MM.1S (cell line): ENCODE results near the gene PTPRA.
"Not testable (repeated sequence)": the region's sequence is repeated elsewhere in the genome, so short reads cannot be mapped to it uniquely, and the experiment has no call there.

Source experiments
- DNase-seq: peaks from one replicate; pipeline ENCODE4 v3.0.0-alpha.2; 2015
- H2AFZ ChIP-seq: fragments of 300-600 bp; sonication (generic); 2 replicates; pipeline ENCODE4 v1.6.0; 2016; ENCODE audit warnings: antibody characterized with exemption, low read length
- H3F3A ChIP-seq: fragments of 300-600 bp; sonication (generic); 2 replicates; pipeline ENCODE4 v1.6.1; 2016; ENCODE audit warnings: mild to moderate bottlenecking, antibody characterized with exemption, low read length, moderate library complexity, mixed read lengths; ENCODE audit not compliant: insufficient read depth
- H3K27ac ChIP-seq: fragments of 300-600 bp; sonication (generic); 2 replicates; pipeline ENCODE4 v1.5.1; 2016; ENCODE audit warnings: mild to moderate bottlenecking, low read length
- H3K27me3 ChIP-seq: fragments of 300-600 bp; sonication (generic); replicated peaks from 2 replicates; pipeline ENCODE4 v1.6.0; 2016; ENCODE audit warnings: low read length; ENCODE audit not compliant: insufficient read depth
- H3K36me3 ChIP-seq: fragments of 300-600 bp; sonication (generic); replicated peaks from 2 replicates; pipeline ENCODE4 v1.6.1; 2016; ENCODE audit warnings: mild to moderate bottlenecking, low read length, mixed read lengths; ENCODE audit not compliant: insufficient read depth
- H3K4me1 ChIP-seq: fragments of 300-600 bp; sonication (generic); 2 replicates; pipeline ENCODE4 v1.6.1; 2016; ENCODE audit warnings: low read length, mixed read lengths
- H3K4me2 ChIP-seq: fragments of 300-600 bp; sonication (generic); 2 replicates; pipeline ENCODE4 v1.6.0; 2016; ENCODE audit warnings: low read depth, low read length
- H3K4me3 ChIP-seq: fragments of 300-600 bp; sonication (generic); 2 replicates; pipeline ENCODE4 v1.5.1; 2016; ENCODE audit warnings: low read length, mixed read lengths
- H3K79me2 ChIP-seq: fragments of 300-600 bp; sonication (generic); 2 replicates; pipeline ENCODE4 v1.6.1; 2016; ENCODE audit warnings: mixed run types, low read length, mixed read lengths
- H3K9ac ChIP-seq: fragments of 300-600 bp; sonication (generic); 2 replicates; pipeline ENCODE4 v1.6.1; 2016; ENCODE audit warnings: low read length, mixed read lengths
- H3K9me2 ChIP-seq: fragments of 300-600 bp; sonication (generic); replicated peaks from 2 replicates; pipeline ENCODE4 v1.6.1; 2016; ENCODE audit warnings: mild to moderate bottlenecking, low read length, mixed read lengths; ENCODE audit not compliant: insufficient read depth
- H3K9me3 ChIP-seq: fragments of 300-600 bp; sonication (generic); replicated peaks from 2 replicates; pipeline ENCODE4 v1.6.1; 2016; ENCODE audit warnings: mild to moderate bottlenecking, low read length, mixed read lengths; ENCODE audit not compliant: insufficient read depth
- H4K20me1 ChIP-seq: fragments of 300-600 bp; sonication (generic); 2 replicates; pipeline ENCODE4 v1.6.1; 2016; ENCODE audit warnings: mild to moderate bottlenecking, low read length, moderate library complexity, mixed read lengths; ENCODE audit not compliant: insufficient read depth
- EZH2 ChIP-seq: fragments of 300-600 bp; sonication (generic); optimal IDR thresholded peaks from 2 replicates; pipeline ENCODE3; 2017; ENCODE audit warnings: low read depth, mild to moderate bottlenecking, antibody characterized with exemption, low read length, mixed read lengths
- EZH2phosphoT487 ChIP-seq: fragments of 300-600 bp; sonication (generic); IDR thresholded peaks from 2 replicates; pipeline ENCODE4 v1.6.1; 2018; ENCODE audit warnings: antibody characterized with exemption, low read length
- TF ChIP-seq, protein P1 (sequence below): fragments of 300-600 bp; sonication (generic); IDR thresholded peaks from 2 replicates; pipeline ENCODE4 v1.5.1; 2016; ENCODE audit warnings: antibody characterized with exemption, low read length, mixed read lengths

Gene PTPRA

DNA sequence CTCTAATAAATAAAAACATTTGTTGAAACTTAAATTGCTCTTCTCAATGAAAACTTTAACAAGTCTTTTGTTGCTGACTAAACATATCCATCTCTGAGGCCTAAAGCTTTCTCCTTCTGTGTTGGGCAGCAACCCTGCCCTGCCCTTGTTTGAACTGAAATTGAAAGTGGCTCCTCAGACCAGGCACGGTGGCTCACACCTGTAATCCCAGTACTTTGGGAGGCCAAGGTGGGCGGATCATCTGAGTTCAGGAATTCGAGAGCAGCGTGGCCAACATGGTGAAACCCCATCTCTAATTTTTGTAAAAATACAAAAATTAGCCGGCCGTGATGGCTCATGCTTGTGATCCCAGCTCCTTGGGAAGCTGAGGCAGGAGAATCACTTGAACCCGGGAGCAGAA is 140.9 kb downstream of the PTPRA start:
- Histone ChIP-seq H3K9ac (no peak overlapping the region), H3K9me3 (no peaks in the 10 kb centered on the region)

DNA sequence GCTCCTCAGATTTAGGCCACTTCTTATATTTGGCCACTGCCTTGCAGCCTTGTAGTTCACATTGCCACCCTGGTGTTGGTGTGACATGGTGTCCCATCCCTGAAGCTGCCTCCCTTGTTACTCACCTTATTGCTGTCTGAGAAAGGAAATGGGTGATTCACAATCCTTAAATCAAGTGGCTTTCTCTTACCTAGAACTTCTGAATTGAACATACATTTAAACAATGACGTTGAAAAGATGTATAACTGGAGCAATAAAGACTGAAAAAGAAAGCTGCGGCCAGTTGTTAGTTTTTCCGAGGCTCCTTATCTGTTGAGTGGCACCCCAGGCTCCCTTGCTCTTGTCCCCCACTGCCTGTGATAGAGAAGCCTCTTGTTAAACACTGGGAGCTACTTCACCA is 141.4 kb downstream of the PTPRA start:
- no peak overlapping the region for H3K9ac ChIP-seq
- TF ChIP-seq, protein P1, sequence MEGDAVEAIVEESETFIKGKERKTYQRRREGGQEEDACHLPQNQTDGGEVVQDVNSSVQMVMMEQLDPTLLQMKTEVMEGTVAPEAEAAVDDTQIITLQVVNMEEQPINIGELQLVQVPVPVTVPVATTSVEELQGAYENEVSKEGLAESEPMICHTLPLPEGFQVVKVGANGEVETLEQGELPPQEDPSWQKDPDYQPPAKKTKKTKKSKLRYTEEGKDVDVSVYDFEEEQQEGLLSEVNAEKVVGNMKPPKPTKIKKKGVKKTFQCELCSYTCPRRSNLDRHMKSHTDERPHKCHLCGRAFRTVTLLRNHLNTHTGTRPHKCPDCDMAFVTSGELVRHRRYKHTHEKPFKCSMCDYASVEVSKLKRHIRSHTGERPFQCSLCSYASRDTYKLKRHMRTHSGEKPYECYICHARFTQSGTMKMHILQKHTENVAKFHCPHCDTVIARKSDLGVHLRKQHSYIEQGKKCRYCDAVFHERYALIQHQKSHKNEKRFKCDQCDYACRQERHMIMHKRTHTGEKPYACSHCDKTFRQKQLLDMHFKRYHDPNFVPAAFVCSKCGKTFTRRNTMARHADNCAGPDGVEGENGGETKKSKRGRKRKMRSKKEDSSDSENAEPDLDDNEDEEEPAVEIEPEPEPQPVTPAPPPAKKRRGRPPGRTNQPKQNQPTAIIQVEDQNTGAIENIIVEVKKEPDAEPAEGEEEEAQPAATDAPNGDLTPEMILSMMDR: no peak
- no peak for TF ChIP-seq EZH2
- TF ChIP-seq EZH2phosphoT487: no peak
- H3K9me2 ChIP-seq: no peaks in the 10 kb centered on the region
- H3K4me2 ChIP-seq: no peak overlapping the region
- no peak overlapping the region for H3K27ac ChIP-seq
- no peaks in the 10 kb centered on the region for H3K4me1 ChIP-seq
- H3F3A ChIP-seq: no peaks in the 10 kb centered on the region
- no peak for DNase-seq
- no peaks in the 10 kb centered on the region for H3K79me2 ChIP-seq
- no peaks in the 10 kb centered on the region for H4K20me1 ChIP-seq
- no peaks in the 10 kb centered on the region for H3K9me3 ChIP-seq
- no peak overlapping the region for H2AFZ ChIP-seq
- H3K36me3 ChIP-seq: no peaks in the 10 kb centered on the region
- H3K27me3 ChIP-seq: no peaks in the 10 kb centered on the region
- no peak overlapping the region for H3K4me3 ChIP-seq

More for the DNA sequence above, 140.9 kb downstream of the PTPRA start:
- Histone ChIP-seq H3K4me2 (no peak overlapping the region), H3K36me3 (no peaks in the 10 kb centered on the region), H3K27ac (no peak overlapping the region), H4K20me1 (no peaks in the 10 kb centered on the region), H3F3A (no peaks in the 10 kb centered on the region), H3K4me3 (no peak overlapping the region), H3K79me2 (no peaks in the 10 kb centered on the region), H3K4me1 (no peaks in the 10 kb centered on the region), H3K27me3 (no peaks in the 10 kb centered on the region), H3K9me2 (no peaks in the 10 kb centered on the region), H2AFZ (no peak overlapping the region)
- no peak for DNase-seq
- TF ChIP-seq EZH2phosphoT487: no peak
- TF ChIP-seq, protein P1: no peak
- TF ChIP-seq EZH2: no peak

DNA sequence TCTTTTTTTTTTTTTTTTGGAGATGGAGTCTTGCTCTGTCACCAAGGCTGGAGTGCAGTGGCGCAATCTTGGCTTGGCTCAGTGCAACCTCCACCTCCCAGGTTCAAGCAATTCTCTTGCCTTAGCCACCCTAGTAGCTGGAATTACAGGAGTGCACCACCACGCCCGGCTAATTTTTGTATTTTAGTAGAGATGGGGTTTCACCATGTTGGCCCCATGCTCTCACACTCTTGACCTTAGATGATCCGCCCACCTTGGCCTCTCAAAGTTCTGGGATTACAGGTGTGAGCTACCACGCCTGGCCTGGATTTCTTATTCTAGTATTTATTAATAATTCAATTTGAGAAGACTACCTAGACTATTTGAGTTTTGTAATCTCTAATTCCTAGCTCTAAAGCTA is 142.0 kb downstream of the PTPRA start:
- DNase-seq, H3F3A ChIP-seq, H3K4me2 ChIP-seq, H3K27me3 ChIP-seq, H3K4me3 ChIP-seq, H3K27ac ChIP-seq, H3K9me2 ChIP-seq, H3K79me2 ChIP-seq, H3K36me3 ChIP-seq, H3K4me1 ChIP-seq, H2AFZ ChIP-seq, H4K20me1 ChIP-seq, H3K9me3 ChIP-seq, H3K9ac ChIP-seq: not testable (repeated sequence)

DNA sequence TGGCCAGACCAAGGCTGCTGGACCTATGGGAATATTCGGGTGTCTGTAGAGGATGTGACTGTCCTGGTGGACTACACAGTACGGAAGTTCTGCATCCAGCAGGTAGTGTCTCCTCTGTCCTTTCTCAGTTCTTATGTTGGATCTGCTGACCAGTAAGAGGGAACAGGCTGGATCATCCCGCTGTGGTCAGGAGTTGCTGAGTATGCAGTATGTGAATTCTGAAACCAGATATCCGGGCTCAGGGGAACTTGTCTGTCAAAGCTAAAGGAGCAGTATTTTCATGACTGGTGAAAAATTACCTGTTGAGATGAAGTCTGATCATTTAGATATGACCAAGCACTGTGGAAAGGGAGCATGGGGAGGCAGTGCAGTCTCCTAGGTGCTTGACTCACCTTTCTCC is 148.0 kb downstream of the PTPRA start:
- Histone ChIP-seq H3K4me2 (no peak overlapping the region), H3K4me1 (no peaks in the 10 kb centered on the region), H3K27ac (no peak overlapping the region), H3K9me3 (no peaks in the 10 kb centered on the region), H3K79me2 (no peaks in the 10 kb centered on the region), H2AFZ (no peak overlapping the region), H3K27me3 (no peaks in the 10 kb centered on the region), H3K36me3 (no peaks in the 10 kb centered on the region; the same call in 1 of the 2 replicates), H3K9ac (no peak overlapping the region), H4K20me1 (no peaks in the 10 kb centered on the region), H3K4me3 (no peak overlapping the region), H3F3A (no peaks in the 10 kb centered on the region), H3K9me2 (no peaks in the 10 kb centered on the region)
- TF ChIP-seq EZH2phosphoT487 (no peak), EZH2 (no peak)
- TF ChIP-seq, protein P1: no peak
- DNase-seq: no peak
